GM23338 (cell line): ENCODE results near the gene NTM. TPM values are rescaled to one million over a fixed set of nuclear protein-coding genes. Genes with fewer than 3 reads are reported as not detected.

Experiments used
- ATAC-seq: fragments of 200-7000 bp; cut with Tn5 transposase; 3 replicates; pipeline ENCODE4 v1.9.1; 2020
- DNase-seq: peaks from one replicate; pipeline ENCODE4 v3.0.0-alpha.2; 2015; ENCODE audit warnings: low spot score
- H2AFZ ChIP-seq: fragments of 200-600 bp; sonication (generic); 2 replicates; pipeline ENCODE4 v1.8.0; 2016; ENCODE audit warnings: antibody characterized with exemption, mild to moderate bottlenecking, moderate library complexity
- H3F3A ChIP-seq: fragments of 200-600 bp; sonication (generic); replicated peaks from 2 replicates; pipeline ENCODE4 v1.8.0; 2017; ENCODE audit warnings: antibody characterized with exemption, mixed run types, low read depth
- H3K27ac ChIP-seq: fragments of 200-600 bp; sonication (generic); 2 replicates; pipeline ENCODE4 v1.6.1; 2016; ENCODE audit warnings: low read depth
- H3K27me3 ChIP-seq: fragments of 200-600 bp; sonication (generic); 2 replicates; pipeline ENCODE4 v1.8.0; 2016; ENCODE audit warnings: mild to moderate bottlenecking, mixed run types, moderate library complexity; ENCODE audit not compliant: insufficient read depth
- H3K36me3 ChIP-seq: fragments of 200-600 bp; sonication (generic); 2 replicates; pipeline ENCODE4 v1.8.0; 2016; ENCODE audit warnings: mild to moderate bottlenecking; ENCODE audit not compliant: insufficient read depth
- H3K4me1 ChIP-seq: fragments of 200-600 bp; sonication (generic); 2 replicates; pipeline ENCODE4 v1.8.0; 2016; ENCODE audit warnings: mild to moderate bottlenecking, moderate library complexity; ENCODE audit not compliant: insufficient read depth
- H3K4me2 ChIP-seq: fragments of 200-600 bp; sonication (generic); 2 replicates; pipeline ENCODE4 v1.7.1; 2017; ENCODE audit warnings: mixed run types
- H3K4me3 ChIP-seq: fragments of 200-600 bp; sonication (generic); 2 replicates; pipeline ENCODE4 v1.6.1; 2016; ENCODE audit warnings: mixed run types
- H3K79me2 ChIP-seq: fragments of 200-600 bp; sonication (generic); replicated peaks from 2 replicates; pipeline ENCODE4 v1.8.0; 2017; ENCODE audit warnings: mild to moderate bottlenecking; ENCODE audit not compliant: insufficient read depth
- H3K9me2 ChIP-seq: fragments of 200-600 bp; sonication (generic); 2 replicates; pipeline ENCODE4 v1.8.0; 2017; ENCODE audit not compliant: insufficient read depth
- H4K20me1 ChIP-seq: fragments of 200-600 bp; sonication (generic); replicated peaks from 2 replicates; pipeline ENCODE4 v1.8.0; 2017; ENCODE audit warnings: mild to moderate bottlenecking; ENCODE audit not compliant: insufficient read depth
- H3K27ac Mint-ChIP-seq: 2 replicates; pipeline ENCODE4 v1.8.0; 2020; ENCODE audit warnings: inconsistent platforms, mild to moderate bottlenecking, moderate library complexity, mixed read lengths
- H3K27me3 Mint-ChIP-seq: 3 replicates; pipeline ENCODE4 v1.8.0; 2022; ENCODE audit warnings: low read depth, mild to moderate bottlenecking, moderate library complexity, mixed read lengths, inconsistent platforms; ENCODE audit not compliant: insufficient read depth, poor library complexity
- H3K36me3 Mint-ChIP-seq: 3 replicates; pipeline ENCODE4 v1.8.0; 2021; ENCODE audit warnings: low read depth, mild to moderate bottlenecking, inconsistent platforms, moderate library complexity, mixed read lengths
- H3K4me1 Mint-ChIP-seq: 3 replicates; pipeline ENCODE4 v1.8.0; 2020; ENCODE audit warnings: mild to moderate bottlenecking, inconsistent platforms, mixed read lengths
- H3K4me3 Mint-ChIP-seq: 3 replicates; pipeline ENCODE4 v1.8.0; 2021; ENCODE audit warnings: moderate library complexity, mild to moderate bottlenecking, inconsistent platforms, mixed read lengths
- H3K9me3 Mint-ChIP-seq: 3 replicates; pipeline ENCODE4 v1.8.0; 2020; ENCODE audit warnings: moderate library complexity, mild to moderate bottlenecking, inconsistent platforms, mixed read lengths
- CREB1 ChIP-seq: fragments of 250-450 bp; sonication (Bioruptor Pico); IDR thresholded peaks from 2 replicates; pipeline ENCODE4 v1.5.0; 2020; ENCODE audit warnings: low read depth, mild to moderate bottlenecking, moderate library complexity
- EZH2 ChIP-seq: fragments of 200-600 bp; sonication (generic); IDR thresholded peaks from one replicate; pipeline ENCODE4 v1.8.0; 2017; ENCODE audit warnings: antibody characterized with exemption, mild to moderate bottlenecking, low read depth; ENCODE audit not compliant: unreplicated experiment
- EZH2phosphoT487 ChIP-seq: fragments of 200-600 bp; sonication (generic); IDR thresholded peaks from one replicate; pipeline ENCODE4 v1.8.1; 2018; ENCODE audit warnings: antibody characterized with exemption; ENCODE audit not compliant: unreplicated experiment
- JUNB ChIP-seq: IDR thresholded peaks from one replicate; pipeline ENCODE4 v1.6.1; 2016; ENCODE audit warnings: antibody characterized with exemption; ENCODE audit not compliant: unreplicated experiment
- NANOG ChIP-seq: IDR thresholded peaks from 2 replicates; pipeline ENCODE4 v1.6.1; 2016; ENCODE audit warnings: antibody characterized with exemption, borderline replicate concordance
- POLR2AphosphoS5 ChIP-seq: IDR thresholded peaks from 2 replicates; pipeline ENCODE4 v1.6.1; 2016; ENCODE audit warnings: antibody characterized with exemption, low read depth
- STAT1 ChIP-seq: IDR thresholded peaks from one replicate; pipeline ENCODE4 v1.6.1; 2016; ENCODE audit warnings: antibody characterized with exemption; ENCODE audit not compliant: unreplicated experiment
- ZNF114 ChIP-seq: fragments of 250-450 bp; sonication (Bioruptor Pico); IDR thresholded peaks from 2 replicates; pipeline ENCODE4 v1.5.0; 2020; ENCODE audit warnings: mild to moderate bottlenecking, moderate library complexity
- ZNF331 ChIP-seq: fragments of 250-450 bp; sonication (Bioruptor Pico); IDR thresholded peaks from 2 replicates; pipeline ENCODE4 v1.5.0; 2020; ENCODE audit warnings: low read depth, mild to moderate bottlenecking, moderate library complexity
- polyA plus RNA-seq: library from polyadenylated mRNA; unstranded; fragments of >200 nt; fragmentation: Nextera tagmentation; extraction: Ambion mirVana; gene quantifications from 2 replicates; pipeline ENCODE4 v1.2.1, GENCODE V29; 2016
- total RNA-seq: library from RNA; depleted of rRNA; stranded (reverse); fragments of >200 nt; shearing (Covaris generic); gene quantifications from 2 replicates; pipeline ENCODE4 v1.2.3, GENCODE V29; 2014
- TF ChIP-seq, protein P1 (sequence below), 2 experiments: fragments of 200-600 bp in 1 of 2; sonication (generic) in 1 of 2; conservative IDR thresholded peaks; 2 replicates each; pipeline versions ENCODE4 v1.5.1 to v1.6.1; 2016 to 2017; ENCODE audit warnings: antibody characterized with exemption in 2 of 2, low read depth in 2 of 2, mild to moderate bottlenecking in 2 of 2, moderate library complexity in 1 of 2
- TF ChIP-seq, protein P2 (sequence below): fragments of 250-450 bp; sonication (Bioruptor Pico); IDR thresholded peaks from 2 replicates; pipeline ENCODE4 v1.5.0; 2020; ENCODE audit warnings: mild to moderate bottlenecking, moderate library complexity
- TF ChIP-seq, protein P3 (sequence below): IDR thresholded peaks from one replicate; pipeline ENCODE4 v1.6.1; 2018; ENCODE audit warnings: antibody characterized with exemption; ENCODE audit not compliant: unreplicated experiment
- TF ChIP-seq, protein P4 (sequence below): IDR thresholded peaks from 2 replicates; pipeline ENCODE4 v1.6.1; 2016; ENCODE audit warnings: antibody characterized with exemption

NTM gene
- total and polyA plus RNA-seq, 2 experiments from 2014 or later, result 10.6 to 14.6 TPM

DNA sequence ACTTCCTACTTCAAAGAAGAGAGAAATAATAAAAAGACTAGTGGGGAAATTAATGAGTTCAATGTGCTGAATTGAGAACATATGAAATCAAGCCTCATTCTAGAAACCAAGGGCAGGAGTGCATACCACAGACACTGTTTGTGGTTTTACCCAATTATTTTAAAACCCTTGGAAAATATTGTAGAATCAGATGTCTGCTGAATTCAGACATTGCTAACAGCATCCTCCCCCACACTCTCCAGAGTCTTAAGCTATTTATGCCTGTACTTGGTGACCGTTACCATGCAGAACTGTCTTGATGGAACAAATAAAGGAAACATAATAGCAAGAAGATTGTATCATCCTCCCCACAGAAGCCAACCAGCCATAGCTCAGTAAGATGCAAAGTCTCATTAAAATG lies 850.1 kb downstream of the NTM start:
- no peak for ATAC-seq
- Mint-ChIP-seq H3K4me3 (no peak overlapping the region), H3K27me3 (peaks cover 7% of the 10 kb centered on the region), H3K27ac (no peak overlapping the region), H3K4me1 (no peaks in the 10 kb centered on the region; the same call in 1 of the 3 replicates), H3K9me3 (no peaks in the 10 kb centered on the region), H3K36me3 (no peaks in the 10 kb centered on the region; the same call in 2 of the 3 replicates)
- no peaks in the 10 kb centered on the region for H3K36me3 ChIP-seq
- no peaks in the 10 kb centered on the region for H3F3A ChIP-seq
- no peak overlapping the region for H3K4me2 ChIP-seq
- TF ChIP-seq POLR2AphosphoS5, result no peak
- TF ChIP-seq, protein P1, sequence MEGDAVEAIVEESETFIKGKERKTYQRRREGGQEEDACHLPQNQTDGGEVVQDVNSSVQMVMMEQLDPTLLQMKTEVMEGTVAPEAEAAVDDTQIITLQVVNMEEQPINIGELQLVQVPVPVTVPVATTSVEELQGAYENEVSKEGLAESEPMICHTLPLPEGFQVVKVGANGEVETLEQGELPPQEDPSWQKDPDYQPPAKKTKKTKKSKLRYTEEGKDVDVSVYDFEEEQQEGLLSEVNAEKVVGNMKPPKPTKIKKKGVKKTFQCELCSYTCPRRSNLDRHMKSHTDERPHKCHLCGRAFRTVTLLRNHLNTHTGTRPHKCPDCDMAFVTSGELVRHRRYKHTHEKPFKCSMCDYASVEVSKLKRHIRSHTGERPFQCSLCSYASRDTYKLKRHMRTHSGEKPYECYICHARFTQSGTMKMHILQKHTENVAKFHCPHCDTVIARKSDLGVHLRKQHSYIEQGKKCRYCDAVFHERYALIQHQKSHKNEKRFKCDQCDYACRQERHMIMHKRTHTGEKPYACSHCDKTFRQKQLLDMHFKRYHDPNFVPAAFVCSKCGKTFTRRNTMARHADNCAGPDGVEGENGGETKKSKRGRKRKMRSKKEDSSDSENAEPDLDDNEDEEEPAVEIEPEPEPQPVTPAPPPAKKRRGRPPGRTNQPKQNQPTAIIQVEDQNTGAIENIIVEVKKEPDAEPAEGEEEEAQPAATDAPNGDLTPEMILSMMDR (conservative IDR thresholded peaks at IDR 0.05; ENCODE audit: low read depth in 2 of 2), result no peak
- no peak for TF ChIP-seq EZH2
- TF ChIP-seq JUNB, result no peak
- no peak for TF ChIP-seq CREB1 (CRISPR knock-in tag)
- TF ChIP-seq, protein P2, sequence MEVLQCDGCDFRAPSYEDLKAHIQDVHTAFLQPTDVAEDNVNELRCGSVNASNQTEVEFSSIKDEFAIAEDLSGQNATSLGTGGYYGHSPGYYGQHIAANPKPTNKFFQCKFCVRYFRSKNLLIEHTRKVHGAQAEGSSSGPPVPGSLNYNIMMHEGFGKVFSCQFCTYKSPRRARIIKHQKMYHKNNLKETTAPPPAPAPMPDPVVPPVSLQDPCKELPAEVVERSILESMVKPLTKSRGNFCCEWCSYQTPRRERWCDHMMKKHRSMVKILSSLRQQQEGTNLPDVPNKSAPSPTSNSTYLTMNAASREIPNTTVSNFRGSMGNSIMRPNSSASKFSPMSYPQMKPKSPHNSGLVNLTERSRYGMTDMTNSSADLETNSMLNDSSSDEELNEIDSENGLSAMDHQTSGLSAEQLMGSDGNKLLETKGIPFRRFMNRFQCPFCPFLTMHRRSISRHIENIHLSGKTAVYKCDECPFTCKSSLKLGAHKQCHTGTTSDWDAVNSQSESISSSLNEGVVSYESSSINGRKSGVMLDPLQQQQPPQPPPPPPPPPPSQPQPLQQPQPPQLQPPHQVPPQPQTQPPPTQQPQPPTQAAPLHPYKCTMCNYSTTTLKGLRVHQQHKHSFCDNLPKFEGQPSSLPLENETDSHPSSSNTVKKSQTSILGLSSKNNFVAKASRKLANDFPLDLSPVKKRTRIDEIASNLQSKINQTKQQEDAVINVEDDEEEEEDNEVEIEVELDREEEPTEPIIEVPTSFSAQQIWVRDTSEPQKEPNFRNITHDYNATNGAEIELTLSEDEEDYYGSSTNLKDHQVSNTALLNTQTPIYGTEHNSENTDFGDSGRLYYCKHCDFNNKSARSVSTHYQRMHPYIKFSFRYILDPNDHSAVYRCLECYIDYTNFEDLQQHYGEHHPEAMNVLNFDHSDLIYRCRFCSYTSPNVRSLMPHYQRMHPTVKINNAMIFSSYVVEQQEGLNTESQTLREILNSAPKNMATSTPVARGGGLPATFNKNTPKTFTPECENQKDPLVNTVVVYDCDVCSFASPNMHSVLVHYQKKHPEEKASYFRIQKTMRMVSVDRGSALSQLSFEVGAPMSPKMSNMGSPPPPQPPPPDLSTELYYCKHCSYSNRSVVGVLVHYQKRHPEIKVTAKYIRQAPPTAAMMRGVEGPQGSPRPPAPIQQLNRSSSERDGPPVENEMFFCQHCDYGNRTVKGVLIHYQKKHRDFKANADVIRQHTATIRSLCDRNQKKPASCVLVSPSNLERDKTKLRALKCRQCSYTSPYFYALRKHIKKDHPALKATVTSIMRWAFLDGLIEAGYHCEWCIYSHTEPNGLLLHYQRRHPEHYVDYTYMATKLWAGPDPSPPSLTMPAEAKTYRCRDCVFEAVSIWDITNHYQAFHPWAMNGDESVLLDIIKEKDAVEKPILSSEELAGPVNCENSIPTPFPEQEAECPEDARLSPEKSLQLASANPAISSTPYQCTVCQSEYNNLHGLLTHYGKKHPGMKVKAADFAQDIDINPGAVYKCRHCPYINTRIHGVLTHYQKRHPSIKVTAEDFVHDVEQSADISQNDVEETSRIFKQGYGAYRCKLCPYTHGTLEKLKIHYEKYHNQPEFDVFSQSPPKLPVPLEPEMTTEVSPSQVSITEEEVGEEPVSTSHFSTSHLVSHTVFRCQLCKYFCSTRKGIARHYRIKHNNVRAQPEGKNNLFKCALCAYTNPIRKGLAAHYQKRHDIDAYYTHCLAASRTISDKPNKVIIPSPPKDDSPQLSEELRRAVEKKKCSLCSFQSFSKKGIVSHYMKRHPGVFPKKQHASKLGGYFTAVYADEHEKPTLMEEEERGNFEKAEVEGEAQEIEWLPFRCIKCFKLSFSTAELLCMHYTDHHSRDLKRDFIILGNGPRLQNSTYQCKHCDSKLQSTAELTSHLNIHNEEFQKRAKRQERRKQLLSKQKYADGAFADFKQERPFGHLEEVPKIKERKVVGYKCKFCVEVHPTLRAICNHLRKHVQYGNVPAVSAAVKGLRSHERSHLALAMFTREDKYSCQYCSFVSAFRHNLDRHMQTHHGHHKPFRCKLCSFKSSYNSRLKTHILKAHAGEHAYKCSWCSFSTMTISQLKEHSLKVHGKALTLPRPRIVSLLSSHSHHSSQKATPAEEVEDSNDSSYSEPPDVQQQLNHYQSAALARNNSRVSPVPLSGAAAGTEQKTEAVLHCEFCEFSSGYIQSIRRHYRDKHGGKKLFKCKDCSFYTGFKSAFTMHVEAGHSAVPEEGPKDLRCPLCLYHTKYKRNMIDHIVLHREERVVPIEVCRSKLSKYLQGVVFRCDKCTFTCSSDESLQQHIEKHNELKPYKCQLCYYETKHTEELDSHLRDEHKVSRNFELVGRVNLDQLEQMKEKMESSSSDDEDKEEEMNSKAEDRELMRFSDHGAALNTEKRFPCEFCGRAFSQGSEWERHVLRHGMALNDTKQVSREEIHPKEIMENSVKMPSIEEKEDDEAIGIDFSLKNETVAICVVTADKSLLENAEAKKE (CRISPR knock-in tag), result no peak
- no peak for TF ChIP-seq ZNF114 (CRISPR knock-in tag)
- TF ChIP-seq NANOG, result no peak
- no peak for TF ChIP-seq ZNF331
- TF ChIP-seq, protein P3, sequence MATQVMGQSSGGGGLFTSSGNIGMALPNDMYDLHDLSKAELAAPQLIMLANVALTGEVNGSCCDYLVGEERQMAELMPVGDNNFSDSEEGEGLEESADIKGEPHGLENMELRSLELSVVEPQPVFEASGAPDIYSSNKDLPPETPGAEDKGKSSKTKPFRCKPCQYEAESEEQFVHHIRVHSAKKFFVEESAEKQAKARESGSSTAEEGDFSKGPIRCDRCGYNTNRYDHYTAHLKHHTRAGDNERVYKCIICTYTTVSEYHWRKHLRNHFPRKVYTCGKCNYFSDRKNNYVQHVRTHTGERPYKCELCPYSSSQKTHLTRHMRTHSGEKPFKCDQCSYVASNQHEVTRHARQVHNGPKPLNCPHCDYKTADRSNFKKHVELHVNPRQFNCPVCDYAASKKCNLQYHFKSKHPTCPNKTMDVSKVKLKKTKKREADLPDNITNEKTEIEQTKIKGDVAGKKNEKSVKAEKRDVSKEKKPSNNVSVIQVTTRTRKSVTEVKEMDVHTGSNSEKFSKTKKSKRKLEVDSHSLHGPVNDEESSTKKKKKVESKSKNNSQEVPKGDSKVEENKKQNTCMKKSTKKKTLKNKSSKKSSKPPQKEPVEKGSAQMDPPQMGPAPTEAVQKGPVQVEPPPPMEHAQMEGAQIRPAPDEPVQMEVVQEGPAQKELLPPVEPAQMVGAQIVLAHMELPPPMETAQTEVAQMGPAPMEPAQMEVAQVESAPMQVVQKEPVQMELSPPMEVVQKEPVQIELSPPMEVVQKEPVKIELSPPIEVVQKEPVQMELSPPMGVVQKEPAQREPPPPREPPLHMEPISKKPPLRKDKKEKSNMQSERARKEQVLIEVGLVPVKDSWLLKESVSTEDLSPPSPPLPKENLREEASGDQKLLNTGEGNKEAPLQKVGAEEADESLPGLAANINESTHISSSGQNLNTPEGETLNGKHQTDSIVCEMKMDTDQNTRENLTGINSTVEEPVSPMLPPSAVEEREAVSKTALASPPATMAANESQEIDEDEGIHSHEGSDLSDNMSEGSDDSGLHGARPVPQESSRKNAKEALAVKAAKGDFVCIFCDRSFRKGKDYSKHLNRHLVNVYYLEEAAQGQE, result no peak
- no peak for TF ChIP-seq STAT1
- TF ChIP-seq, protein P4, sequence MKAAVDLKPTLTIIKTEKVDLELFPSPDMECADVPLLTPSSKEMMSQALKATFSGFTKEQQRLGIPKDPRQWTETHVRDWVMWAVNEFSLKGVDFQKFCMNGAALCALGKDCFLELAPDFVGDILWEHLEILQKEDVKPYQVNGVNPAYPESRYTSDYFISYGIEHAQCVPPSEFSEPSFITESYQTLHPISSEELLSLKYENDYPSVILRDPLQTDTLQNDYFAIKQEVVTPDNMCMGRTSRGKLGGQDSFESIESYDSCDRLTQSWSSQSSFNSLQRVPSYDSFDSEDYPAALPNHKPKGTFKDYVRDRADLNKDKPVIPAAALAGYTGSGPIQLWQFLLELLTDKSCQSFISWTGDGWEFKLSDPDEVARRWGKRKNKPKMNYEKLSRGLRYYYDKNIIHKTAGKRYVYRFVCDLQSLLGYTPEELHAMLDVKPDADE, result no peak
- no peak for TF ChIP-seq EZH2phosphoT487
- no peak for DNase-seq
- no peaks in the 10 kb centered on the region for H3K27me3 ChIP-seq
- H3K4me3 ChIP-seq, result no peak overlapping the region
- H4K20me1 ChIP-seq, result no peaks in the 10 kb centered on the region
- no peaks in the 10 kb centered on the region for H3K79me2 ChIP-seq
- H2AFZ ChIP-seq, result no peak overlapping the region
- H3K9me2 ChIP-seq, result 0 out of 2 replicates have a peak, but pooled peaks cover 3% of the 10 kb centered on the region
- H3K4me1 ChIP-seq, result no peaks in the 10 kb centered on the region
- no peak overlapping the region for H3K27ac ChIP-seq
